ENCODE results near the gene MRPS27.
A peak's percentile ranks its signal among the peaks of the same experiment; 100 is the strongest.

MRPS27 gene

DNA sequence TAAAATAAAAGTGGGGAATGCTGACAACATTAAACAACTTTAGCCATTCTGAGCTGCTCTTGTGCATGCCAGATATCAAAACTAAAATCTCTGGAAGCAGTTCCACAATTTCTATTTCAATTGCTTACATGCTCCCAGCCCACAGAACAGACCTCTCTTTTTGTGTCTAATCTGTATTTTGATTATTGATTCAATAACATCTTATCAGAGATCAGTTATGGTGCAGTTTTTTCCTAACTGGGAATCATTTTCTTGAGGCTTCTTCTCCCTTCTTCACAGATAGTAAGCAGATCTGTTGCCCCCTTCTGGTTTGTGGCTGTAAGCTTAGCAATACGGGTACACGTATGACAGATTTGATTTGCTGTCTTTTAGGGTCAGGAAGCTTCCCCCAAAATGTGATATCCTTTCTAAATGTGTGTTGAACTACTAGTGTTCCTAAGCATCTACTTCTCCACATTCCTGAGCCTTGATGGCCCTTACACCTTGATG is 39.4 kb downstream of the MRPS27 start:
- TF ChIP-seq, protein P1, sequence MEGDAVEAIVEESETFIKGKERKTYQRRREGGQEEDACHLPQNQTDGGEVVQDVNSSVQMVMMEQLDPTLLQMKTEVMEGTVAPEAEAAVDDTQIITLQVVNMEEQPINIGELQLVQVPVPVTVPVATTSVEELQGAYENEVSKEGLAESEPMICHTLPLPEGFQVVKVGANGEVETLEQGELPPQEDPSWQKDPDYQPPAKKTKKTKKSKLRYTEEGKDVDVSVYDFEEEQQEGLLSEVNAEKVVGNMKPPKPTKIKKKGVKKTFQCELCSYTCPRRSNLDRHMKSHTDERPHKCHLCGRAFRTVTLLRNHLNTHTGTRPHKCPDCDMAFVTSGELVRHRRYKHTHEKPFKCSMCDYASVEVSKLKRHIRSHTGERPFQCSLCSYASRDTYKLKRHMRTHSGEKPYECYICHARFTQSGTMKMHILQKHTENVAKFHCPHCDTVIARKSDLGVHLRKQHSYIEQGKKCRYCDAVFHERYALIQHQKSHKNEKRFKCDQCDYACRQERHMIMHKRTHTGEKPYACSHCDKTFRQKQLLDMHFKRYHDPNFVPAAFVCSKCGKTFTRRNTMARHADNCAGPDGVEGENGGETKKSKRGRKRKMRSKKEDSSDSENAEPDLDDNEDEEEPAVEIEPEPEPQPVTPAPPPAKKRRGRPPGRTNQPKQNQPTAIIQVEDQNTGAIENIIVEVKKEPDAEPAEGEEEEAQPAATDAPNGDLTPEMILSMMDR (IDR thresholded peaks at IDR 0.05; ENCODE audit: unreplicated experiment in 3 of 3), result peak; percentile 42 to 51 (median 49)
- Mint-ChIP-seq H3K9me3 (peaks cover 22% of the 10 kb centered on the region), H3K27me3 (ENCODE audit: low read depth) (no peaks in the 10 kb centered on the region), H3K36me3 (ENCODE audit: low read depth) (peaks cover 53% of the 10 kb centered on the region), H3K4me3 (no peak overlapping the region), H3K4me1 (peaks cover 32% of the 10 kb centered on the region), H3K27ac (peak overlapping the region in 2 of 3 experiments; percentile 59 to 92)

DNA sequence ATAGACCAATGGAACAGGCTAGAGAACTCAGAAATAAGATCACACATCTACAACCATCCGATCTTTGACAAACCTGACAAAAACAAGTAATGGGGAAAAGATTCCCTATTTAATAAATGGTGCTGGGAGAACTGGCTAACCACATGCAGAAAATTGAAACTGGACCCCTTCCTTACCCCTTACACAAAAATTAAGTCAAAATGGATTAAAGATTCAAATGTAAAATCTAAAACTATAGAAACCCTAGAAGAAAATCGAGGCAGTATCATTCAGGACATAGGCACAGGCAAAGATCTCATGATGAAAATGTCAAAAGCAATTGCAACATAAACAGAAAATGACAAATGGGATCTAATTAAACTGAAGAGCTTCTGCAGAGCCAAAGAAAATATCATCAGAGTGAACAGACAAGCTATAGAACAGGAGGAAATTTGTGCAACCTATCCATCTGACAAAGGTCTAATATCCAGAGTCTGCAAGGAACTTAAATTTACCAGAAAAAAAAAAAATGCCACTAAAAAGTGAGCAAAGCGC is 43.8 kb downstream of the MRPS27 start:
- no peak overlapping the region for H3K27ac Mint-ChIP-seq
- peaks cover 35% of the 10 kb centered on the region for H3K9me3 Mint-ChIP-seq
- H3K36me3 Mint-ChIP-seq (ENCODE audit: low read depth), result peaks cover 67% of the 10 kb centered on the region
- no peak overlapping the region for H3K4me3 Mint-ChIP-seq
- H3K4me1 Mint-ChIP-seq, result peaks cover 8% of the 10 kb centered on the region
- no peaks in the 10 kb centered on the region for H3K27me3 Mint-ChIP-seq (ENCODE audit: low read depth)
- TF ChIP-seq, protein P1 (IDR thresholded peaks at IDR 0.05; ENCODE audit: unreplicated experiment in 3 of 3), result no peak

DNA sequence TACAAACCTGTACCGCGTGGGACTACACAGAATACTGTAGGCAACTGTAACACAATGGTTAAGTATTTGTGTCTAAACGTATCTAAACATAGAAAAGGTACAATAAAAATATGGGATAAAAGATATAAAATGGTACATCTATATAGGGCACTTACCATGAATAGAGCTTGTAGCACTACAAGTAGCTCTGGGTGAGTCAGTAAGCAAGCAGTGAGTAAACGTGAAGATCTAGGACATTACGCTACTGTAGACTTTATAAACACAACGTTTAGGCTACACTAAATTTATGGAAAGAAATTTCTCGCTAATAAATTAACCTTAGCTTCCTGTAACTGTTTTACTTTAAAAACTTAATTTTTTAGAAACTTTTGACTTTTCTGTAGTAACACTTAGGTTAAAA is 46.5 kb downstream of the MRPS27 start:
- Mint-ChIP-seq H3K4me1 (peaks cover 3% of the 10 kb centered on the region), H3K4me3 (no peak overlapping the region), H3K27ac (no peak overlapping the region), H3K9me3 (peaks cover 34% of the 10 kb centered on the region), H3K36me3 (ENCODE audit: low read depth) (peaks cover 64% of the 10 kb centered on the region), H3K27me3 (ENCODE audit: low read depth) (no peaks in the 10 kb centered on the region)
- TF ChIP-seq, protein P1 (IDR thresholded peaks at IDR 0.05; ENCODE audit: unreplicated experiment in 3 of 3), result no peak

DNA sequence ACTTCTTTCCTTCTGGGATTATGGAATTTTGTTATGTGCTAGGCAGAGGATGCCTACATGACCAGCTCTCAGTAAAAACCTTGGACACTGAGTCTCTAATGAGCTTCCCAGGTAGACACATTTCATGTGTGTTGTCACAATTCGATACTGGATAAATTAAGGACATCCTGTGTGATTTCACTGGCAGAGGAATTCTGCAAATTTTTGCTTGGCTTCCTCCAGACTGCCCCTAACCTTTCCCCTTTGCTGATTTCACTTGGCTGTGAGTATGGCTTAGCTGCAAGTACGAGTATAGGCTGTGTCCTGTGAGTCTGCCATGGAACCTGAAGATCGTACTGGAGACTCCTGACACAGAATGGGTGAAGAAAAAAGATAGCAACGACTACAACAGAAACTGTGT is 47.6 kb downstream of the MRPS27 start:
- H3K4me3 Mint-ChIP-seq, result no peak overlapping the region
- peaks cover 54% of the 10 kb centered on the region for H3K36me3 Mint-ChIP-seq (ENCODE audit: low read depth)
- no peak overlapping the region for H3K27ac Mint-ChIP-seq
- TF ChIP-seq, protein P1 (IDR thresholded peaks at IDR 0.05; ENCODE audit: unreplicated experiment in 3 of 3), result no peak
- peaks cover 27% of the 10 kb centered on the region for H3K9me3 Mint-ChIP-seq
- peaks cover 14% of the 10 kb centered on the region for H3K4me1 Mint-ChIP-seq
- H3K27me3 Mint-ChIP-seq (ENCODE audit: low read depth), result no peaks in the 10 kb centered on the region

DNA sequence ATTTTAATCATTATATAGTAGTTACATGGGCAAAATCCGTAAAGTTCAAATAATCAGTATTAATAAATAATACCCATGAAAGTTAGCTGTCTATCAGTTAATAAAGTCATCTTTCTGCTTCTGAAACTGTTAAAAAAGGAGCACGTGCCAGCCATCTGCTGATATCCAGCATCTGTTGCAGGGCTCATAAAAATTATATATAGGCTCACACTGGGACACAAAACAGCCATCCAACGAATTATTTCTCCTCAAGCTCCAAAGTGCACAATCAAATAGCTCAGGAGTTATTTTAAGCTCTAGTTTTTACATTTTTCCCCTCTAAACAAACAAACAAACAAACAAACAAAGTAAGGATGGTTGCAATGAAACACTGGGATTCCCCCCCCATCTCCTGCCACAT is 48.3 kb downstream of the MRPS27 start:
- peaks cover 23% of the 10 kb centered on the region for H3K9me3 Mint-ChIP-seq
- TF ChIP-seq, protein P1 (IDR thresholded peaks at IDR 0.05; ENCODE audit: unreplicated experiment in 3 of 3), result no peak
- peaks cover 47% of the 10 kb centered on the region for H3K36me3 Mint-ChIP-seq (ENCODE audit: low read depth)
- peak overlapping the region in 1 of 3 experiments; percentile 32 for H3K27ac Mint-ChIP-seq
- H3K4me3 Mint-ChIP-seq, result no peak overlapping the region
- peaks cover 14% of the 10 kb centered on the region for H3K4me1 Mint-ChIP-seq
- no peaks in the 10 kb centered on the region for H3K27me3 Mint-ChIP-seq (ENCODE audit: low read depth)

DNA sequence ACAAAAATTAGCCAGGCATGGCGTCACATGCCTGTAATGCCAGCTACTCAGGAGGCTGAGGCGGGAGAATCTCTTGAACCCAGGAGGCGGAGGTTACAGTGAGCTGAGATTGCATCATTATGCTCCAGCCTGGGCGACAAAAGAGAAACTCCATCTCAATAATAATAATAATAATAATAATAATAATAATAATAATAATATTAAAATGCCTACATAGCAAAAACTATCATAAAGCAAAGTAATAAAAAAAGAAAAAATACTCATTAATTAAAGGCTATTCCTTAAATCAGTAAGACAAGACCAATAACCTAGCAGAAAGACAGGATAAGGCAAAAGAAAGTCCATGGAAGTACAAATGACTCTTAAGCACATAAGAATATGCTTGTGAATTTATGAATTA is 50.0 kb downstream of the MRPS27 start:
- no peak overlapping the region for H3K27ac Mint-ChIP-seq
- TF ChIP-seq, protein P1 (IDR thresholded peaks at IDR 0.05; ENCODE audit: unreplicated experiment in 3 of 3), result no peak
- no peak overlapping the region for H3K4me3 Mint-ChIP-seq
- peaks cover 14% of the 10 kb centered on the region for H3K4me1 Mint-ChIP-seq
- H3K36me3 Mint-ChIP-seq (ENCODE audit: low read depth), result peaks cover 34% of the 10 kb centered on the region
- H3K27me3 Mint-ChIP-seq (ENCODE audit: low read depth), result no peaks in the 10 kb centered on the region
- H3K9me3 Mint-ChIP-seq, result peaks cover 9% of the 10 kb centered on the region
